Kasumi-1 (cell line): ENCODE measurements around the gene SH3BGRL3.
"Not testable (repeated sequence)": the region's sequence is repeated elsewhere in the genome, so short reads cannot be mapped to it uniquely, and the experiment has no call there.

Experiments
- DNase-seq, 2 experiments: peaks; one replicate each; lab custom pipeline; 2025; lab: John Stamatoyannopoulos, UW

Gene SH3BGRL3

DNA sequence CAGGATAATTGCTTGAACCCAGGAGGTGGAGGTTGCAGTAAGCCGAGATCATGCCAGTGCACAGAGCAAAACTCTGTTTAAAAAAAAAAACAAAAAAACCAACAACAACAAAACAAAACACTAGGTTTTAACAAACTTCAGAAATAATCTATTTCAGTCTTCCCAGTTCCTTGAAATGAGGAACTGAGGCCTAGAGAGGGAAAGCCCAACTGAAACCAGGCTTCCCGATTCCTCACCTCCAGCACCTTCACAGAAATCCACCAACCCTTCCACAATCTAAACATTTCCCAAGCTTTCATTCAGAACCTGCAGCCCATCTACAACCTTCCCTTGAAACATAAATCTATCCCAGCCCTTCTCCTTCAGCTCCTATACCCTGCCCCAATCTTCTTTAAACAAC, 37.3 kb downstream of the SH3BGRL3 start:
- peak in 1 of 2 experiments; percentile 8 for DNase-seq

DNA sequence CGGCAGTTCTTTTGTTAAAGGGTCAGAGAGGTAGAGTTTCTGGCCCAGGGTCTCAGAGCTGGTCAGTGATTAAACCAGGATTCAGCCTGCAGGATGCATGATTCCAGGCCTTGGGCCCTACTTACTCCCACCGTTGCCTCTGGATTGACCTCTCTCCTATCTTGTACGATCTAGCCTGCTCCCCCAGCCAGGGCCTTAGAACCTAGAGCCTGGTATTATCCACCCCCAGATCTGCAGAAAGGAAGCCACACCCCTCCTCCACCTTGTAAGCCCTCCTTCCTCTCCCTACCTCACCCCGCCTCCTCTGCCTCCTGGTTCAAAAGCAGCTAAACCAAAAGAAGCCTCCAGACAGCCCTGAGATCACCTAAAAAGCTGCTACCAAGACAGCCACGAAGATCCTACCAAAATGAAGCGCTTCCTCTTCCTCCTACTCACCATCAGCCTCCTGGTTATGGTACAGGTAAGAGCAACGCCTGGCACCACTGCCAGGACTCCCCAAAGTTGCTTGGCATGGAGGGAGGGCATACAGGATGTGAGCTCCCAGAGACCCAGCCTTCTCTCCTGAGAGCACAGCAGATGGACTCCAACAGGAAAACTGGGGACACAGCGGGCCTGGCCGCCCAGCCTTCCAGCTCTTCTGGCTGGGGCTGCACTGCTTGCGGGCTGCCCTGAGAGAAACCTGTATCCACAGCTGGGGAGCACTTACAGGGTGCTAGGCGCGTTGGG, 37.9 kb downstream of the SH3BGRL3 start, which contains the start of gene CD52:
Gene CD52 (plus strand): TSS at position 347 of the 726 bp plus-strand sequence. CDS start 60 bp downstream, at position 407.
- peak in 1 of 2 experiments; percentile 15 for DNase-seq

- DNase-seq, result no peak
These were observed 38.6 kb downstream of the SH3BGRL3 start for GRCh38 chr1:26318338-26319064.

GRCh38 chr1:26320896-26321295, 41.0 kb downstream of the SH3BGRL3 start:
- DNase-seq, result no peak

GRCh38 chr1:26321315-26322041, 41.6 kb downstream of the SH3BGRL3 start:
- peak; percentile 87 to 89 for DNase-seq

DNA sequence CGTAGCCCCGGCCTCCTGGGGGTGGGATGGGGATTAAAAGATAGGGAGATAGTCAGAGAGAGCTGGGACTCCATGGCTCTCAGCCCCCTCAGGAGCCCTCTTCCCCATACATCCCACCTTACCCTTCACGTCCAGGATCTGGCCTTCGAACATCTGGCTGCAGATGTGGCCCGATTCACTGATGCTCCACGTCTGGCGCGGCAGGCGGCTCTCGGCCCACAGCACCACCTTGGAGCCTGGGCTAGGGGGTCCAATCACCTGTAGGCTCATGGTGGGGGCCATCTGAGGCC, 42.1 kb downstream of the SH3BGRL3 start:
- no peak for DNase-seq

DNA sequence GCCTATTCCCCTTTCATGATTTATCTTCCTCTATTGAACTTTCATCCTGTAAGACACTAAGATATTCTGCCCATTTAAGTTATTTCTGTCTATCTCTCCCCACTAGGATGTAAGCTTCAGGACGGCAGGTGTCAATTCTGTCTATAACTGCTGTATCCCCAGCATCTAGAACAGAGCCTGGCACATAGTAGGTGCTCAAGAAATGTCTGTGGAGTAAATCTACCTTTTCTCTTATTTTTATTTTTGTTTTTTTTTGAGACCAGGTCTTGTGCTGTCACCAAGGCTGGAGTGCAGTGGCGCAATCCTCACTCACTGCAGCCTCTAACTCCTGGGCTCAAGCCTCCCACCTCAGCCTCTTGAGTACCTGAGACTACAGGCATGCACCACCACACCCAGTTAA, 43.5 kb downstream of the SH3BGRL3 start:
- no peak for DNase-seq

DNA sequence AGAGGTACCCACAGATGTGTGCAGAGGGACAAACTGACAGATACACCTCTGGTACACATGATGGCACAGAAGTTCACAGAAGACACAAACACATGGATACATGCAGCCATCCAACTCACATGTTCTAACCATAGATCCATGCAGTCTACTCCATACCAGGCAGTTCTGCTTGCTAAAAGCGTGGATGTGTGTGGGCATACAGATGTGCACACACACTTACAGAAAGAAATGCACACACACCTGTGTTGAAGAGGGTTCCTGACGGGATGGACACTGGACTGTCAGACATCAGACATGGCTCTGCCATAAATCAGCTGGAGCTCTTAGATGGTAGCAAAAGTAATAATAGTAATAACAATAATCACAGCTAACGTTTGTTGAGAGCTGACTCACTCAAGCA, 44.7 kb downstream of the SH3BGRL3 start:
- no peak for DNase-seq

- no peak for DNase-seq
These were observed 48.1 kb downstream of the SH3BGRL3 start for GRCh38 chr1:26327956-26328362.

DNA sequence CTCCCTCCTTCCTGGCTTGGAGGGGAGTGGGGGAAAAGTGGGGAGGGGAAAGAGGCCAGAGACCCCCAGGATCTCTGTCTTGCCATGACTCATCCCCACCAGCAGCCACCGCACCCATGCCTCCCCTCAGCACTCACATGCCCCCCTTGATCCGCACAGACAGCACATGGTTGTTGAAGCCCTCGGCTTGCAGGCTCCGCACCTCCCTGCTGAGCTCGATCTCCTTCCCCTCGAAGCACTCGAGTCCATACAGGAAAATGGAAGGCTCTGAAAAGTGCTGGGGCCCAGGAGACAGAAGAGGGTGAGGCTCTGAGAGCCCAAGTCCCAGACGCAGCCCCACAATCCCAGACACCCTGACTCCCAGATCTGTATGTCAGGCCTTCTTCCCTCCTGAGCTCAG, 48.7 kb downstream of the SH3BGRL3 start:
- DNase-seq, result no peak

DNA sequence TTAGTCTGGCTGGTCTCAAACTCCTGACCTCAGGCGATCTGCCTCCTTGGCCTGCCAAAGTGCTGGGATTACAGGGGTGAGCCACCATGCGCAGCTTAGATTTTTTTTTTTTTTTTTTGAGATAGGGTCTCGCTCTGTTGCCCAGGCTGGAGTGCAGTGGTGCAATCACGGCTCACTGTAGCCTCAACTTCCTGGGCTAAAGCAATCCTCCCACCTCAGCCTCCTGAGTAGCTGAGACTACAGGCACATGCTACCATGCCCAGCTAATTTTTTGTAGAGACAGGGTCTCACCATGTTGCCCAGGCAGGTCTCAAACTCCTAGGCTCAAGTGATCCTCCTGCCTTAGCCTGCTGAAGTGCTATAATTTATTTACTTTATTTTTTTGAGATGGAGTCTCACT, 49.5 kb downstream of the SH3BGRL3 start:
- DNase-seq, result not testable (repeated sequence)

GRCh38 chr1:26330276-26330675, 50.4 kb downstream of the SH3BGRL3 start:
- DNase-seq, result no peak
